Measurements from ENCODE around the gene ARL5C.

DNA sequence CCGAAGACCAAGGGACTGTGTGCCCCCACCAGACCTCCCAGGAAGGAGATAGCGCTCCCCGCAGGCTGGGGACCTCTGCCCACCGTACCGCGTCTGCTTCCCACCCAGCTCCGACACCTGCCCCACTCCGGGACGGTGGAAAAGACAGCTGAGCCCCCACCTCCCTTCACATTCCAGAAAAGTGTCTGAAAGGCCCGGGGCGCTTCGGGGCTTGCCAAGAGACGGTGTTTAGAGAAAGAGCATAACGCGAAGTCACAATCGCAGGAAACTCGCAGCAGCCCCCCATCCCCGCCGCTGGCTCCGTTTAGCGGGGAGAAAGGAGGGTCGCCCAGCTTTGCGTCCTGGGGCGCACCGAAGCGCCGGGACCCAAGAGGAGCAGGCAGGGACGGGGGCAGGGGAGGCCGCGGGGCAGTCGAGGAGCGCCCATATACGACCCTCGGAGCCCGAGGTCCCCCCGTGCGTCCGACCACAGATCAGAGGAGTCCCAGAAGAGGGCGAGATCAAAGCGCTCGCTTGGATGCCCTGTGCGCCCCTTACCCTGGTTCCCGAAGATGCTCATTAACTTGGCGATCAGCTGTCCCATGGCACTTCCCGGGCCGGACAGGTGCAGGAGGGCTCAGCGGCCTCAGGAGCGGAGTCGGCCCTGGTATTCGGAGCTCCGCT, 652 bp downstream of the ARL5C start:
- TF ChIP-seq EZH2phosphoT487 (IDR thresholded peaks at IDR 0.05; ENCODE audit: insufficient read depth, low read depth) (no peak), EZH2 (IDR thresholded peaks at IDR 0.05; ENCODE audit: insufficient read depth, poor library complexity, severe bottlenecking) (no peak)
